Muscle layer of duodenum (tissue), 2 donors: ENCODE results near the gene SFTA2.
"Not testable (repeated sequence)": the region's sequence is repeated elsewhere in the genome, so short reads cannot be mapped to it uniquely, and the experiment has no call there.

Source experiments
- H3K27ac ChIP-seq: one replicate; pipeline ENCODE4 v1.7.0; 2013; ENCODE audit warnings: mild to moderate bottlenecking, low read length
- H3K27me3 ChIP-seq: one replicate; pipeline ENCODE4 v1.7.0; 2013; ENCODE audit warnings: low read depth, mild to moderate bottlenecking, control low read depth, low read length
- H3K36me3 ChIP-seq, 2 donors: one replicate each; pipeline ENCODE4 v1.7.0; 2013; ENCODE audit warnings: low read length in 2 of 2, control low read depth in 1 of 2, mild to moderate bottlenecking in 1 of 2; ENCODE audit not compliant: insufficient read depth in 2 of 2, control insufficient read depth in 1 of 2
- H3K4me1 ChIP-seq, 2 donors: one replicate each; pipeline ENCODE4 v1.7.0; 2013; ENCODE audit warnings: low read length in 2 of 2, mild to moderate bottlenecking in 2 of 2, control low read depth in 1 of 2, moderate library complexity in 1 of 2; ENCODE audit not compliant: insufficient read depth in 2 of 2, control insufficient read depth in 1 of 2
- H3K4me3 ChIP-seq, 2 donors: one replicate each; pipeline ENCODE4 v1.7.0; 2013; ENCODE audit warnings: low read length in 2 of 2, low read depth in 1 of 2, mild to moderate bottlenecking in 1 of 2
- H3K9me3 ChIP-seq, 2 donors: one replicate each; pipeline ENCODE4 v1.7.0; 2013; ENCODE audit warnings: low read length in 2 of 2, control low read depth in 1 of 2, mild to moderate bottlenecking in 1 of 2; ENCODE audit not compliant: control insufficient read depth in 1 of 2
- donor health status: healthy.

The SFTA2 gene

DNA sequence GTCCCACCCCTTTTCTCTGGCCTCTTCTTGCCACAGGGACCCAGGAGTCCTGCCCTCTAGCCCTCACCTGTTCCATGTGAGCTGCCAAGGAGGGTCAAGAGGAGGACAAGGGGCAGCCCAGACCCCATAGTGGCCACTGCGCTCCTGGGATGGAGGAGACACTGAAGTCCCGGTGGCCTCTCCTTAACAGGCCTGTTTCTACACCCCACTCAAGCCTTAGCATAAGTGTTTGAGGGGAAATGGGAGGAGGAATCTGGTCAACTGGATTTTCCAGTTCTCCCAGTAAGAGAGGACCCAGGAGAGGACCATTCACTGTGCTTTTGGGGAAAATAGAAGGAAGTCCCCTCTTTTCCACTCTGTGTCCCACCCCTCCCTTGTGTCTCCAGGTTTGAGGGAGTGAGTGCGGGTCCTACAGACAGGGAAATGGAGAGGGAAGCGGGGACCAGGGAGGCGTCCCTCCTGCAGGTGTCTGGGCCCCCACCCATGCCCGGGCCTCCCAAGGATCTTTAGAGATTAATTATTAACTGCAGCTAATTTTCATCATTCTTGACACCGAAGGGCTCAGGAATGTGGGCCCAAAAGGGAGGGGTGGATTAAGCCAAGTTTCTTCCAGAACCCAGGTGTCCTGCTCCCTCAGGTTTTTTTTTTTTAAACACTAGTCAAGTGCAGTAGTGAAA, at the start of gene SFTA2:
Gene SFTA2, minus strand, starts transcription at position 202 of the 677 bp plus-strand sequence. Its CDS starts 74 bp downstream, at position 128.
- no peaks in the 10 kb centered on the region for H3K27me3 ChIP-seq
- peaks cover 0 to 10% of the 10 kb centered on the region in 2 donors for H3K9me3 ChIP-seq
- no peaks in the 10 kb centered on the region for H3K36me3 ChIP-seq
- H3K4me1 ChIP-seq, result no peaks in the 10 kb centered on the region
- H3K27ac ChIP-seq, result no peak within 1 kb of the TSS
- no peak within 1 kb of the TSS for H3K4me3 ChIP-seq

- peaks cover 0 to 5% of the 10 kb centered on the region in 2 donors for H3K4me1 ChIP-seq
Observed at GRCh38 chr6:30979690-30980089, 47.7 kb upstream of the SFTA2 start.

GRCh38 chr6:30979141-30979540, 47.2 kb upstream of the SFTA2 start:
- H3K4me1 ChIP-seq, result peaks cover 0 to 5% of the 10 kb centered on the region in 2 donors
- no peaks in the 10 kb centered on the region for H3K27me3 ChIP-seq
- H3K9me3 ChIP-seq, result no peaks in the 10 kb centered on the region
- H3K36me3 ChIP-seq, result no peaks in the 10 kb centered on the region
- no peak overlapping the region for H3K27ac ChIP-seq
- H3K4me3 ChIP-seq, result no peak overlapping the region

More at GRCh38 chr6:30979690-30980089, 47.7 kb upstream of the SFTA2 start:
- Histone ChIP-seq H3K4me3 (no peak overlapping the region), H3K27ac (no peak overlapping the region), H3K27me3 (no peaks in the 10 kb centered on the region), H3K9me3 (no peaks in the 10 kb centered on the region), H3K36me3 (no peaks in the 10 kb centered on the region)

GRCh38 chr6:30974490-30975252, 42.7 kb upstream of the SFTA2 start:
- Histone ChIP-seq H3K4me1 (no peaks in the 10 kb centered on the region), H3K27me3 (no peaks in the 10 kb centered on the region), H3K4me3 (no peak overlapping the region), H3K27ac (no peak overlapping the region), H3K36me3 (no peaks in the 10 kb centered on the region), H3K9me3 (no peaks in the 10 kb centered on the region)

- Histone ChIP-seq H3K9me3 (no peaks in the 10 kb centered on the region), H3K4me3 (no peak overlapping the region), H3K4me1 (no peaks in the 10 kb centered on the region), H3K27ac (no peak overlapping the region), H3K36me3 (no peaks in the 10 kb centered on the region), H3K27me3 (no peaks in the 10 kb centered on the region)
Observed at GRCh38 chr6:30972816-30973215, 40.8 kb upstream of the SFTA2 start.

DNA sequence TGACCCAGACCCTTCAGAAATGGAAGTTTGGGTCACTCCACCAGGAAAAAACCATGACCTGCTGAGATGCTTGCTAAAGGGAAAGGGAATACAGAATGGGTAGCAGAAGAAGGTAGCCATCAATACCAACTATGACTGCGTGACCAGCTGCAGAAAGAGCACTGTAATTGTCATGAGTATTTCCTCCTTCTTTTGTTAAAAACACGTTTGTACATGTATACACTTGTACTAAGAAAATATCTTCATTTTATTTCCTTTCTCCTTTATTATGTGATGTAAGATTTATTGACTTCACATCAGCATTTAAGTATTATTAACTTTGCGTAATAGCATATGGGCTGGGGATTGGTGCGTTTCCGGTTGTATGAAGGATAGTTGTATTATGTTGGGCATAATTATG, 39.0 kb upstream of the SFTA2 start:
- Histone ChIP-seq H3K9me3 (no peaks in the 10 kb centered on the region), H3K27ac (no peak overlapping the region), H3K4me1 (no peaks in the 10 kb centered on the region), H3K27me3 (no peaks in the 10 kb centered on the region), H3K4me3 (no peak overlapping the region), H3K36me3 (no peaks in the 10 kb centered on the region)

DNA sequence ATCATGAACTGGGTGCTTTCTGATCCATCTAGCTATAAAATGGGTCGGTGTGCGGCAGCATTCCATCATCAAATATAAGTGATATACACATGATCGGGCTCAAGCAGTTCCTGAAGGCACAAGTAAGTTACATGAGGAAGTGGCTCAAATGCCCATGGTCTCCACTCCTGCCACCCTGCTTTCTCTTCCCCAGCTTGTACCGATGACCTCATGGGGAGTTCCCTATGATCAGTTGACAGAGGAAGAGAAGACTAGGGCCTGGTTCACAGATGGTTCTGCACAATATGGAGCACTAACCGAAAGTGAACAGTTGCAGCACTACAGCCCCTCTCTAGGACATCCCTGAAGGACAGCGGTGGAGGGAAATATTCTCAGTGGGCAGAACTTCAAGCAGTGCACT, 37.2 kb upstream of the SFTA2 start:
- not testable (repeated sequence) for H3K27ac ChIP-seq, H3K9me3 ChIP-seq, H3K36me3 ChIP-seq

DNA sequence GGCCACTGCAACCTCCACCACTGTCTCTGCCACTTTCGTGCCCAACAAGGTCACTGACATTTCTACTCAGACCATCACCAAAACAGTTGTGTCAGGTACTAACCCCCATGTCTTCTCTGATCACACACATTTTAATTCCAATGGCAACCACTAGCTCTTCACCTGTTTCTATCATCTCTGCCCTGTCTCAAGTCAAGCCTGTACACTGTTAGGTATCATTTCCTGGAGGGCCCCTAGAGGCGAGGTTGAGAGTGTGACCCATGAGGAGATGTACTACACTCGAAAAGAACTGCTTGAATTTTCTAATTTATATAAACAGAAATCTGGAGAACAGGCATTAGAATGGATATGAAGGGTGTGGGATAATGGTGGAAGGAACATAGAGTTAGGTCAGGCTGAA, 34.2 kb upstream of the SFTA2 start:
- no peaks in the 10 kb centered on the region for H3K27me3 ChIP-seq
- H3K9me3 ChIP-seq, result no peaks in the 10 kb centered on the region
- no peak overlapping the region for H3K4me3 ChIP-seq
- H3K36me3 ChIP-seq, result no peaks in the 10 kb centered on the region
- no peak overlapping the region for H3K27ac ChIP-seq
- no peaks in the 10 kb centered on the region for H3K4me1 ChIP-seq

More for the DNA sequence above, 37.2 kb upstream of the SFTA2 start:
- H3K4me1 ChIP-seq, H3K4me3 ChIP-seq, H3K27me3 ChIP-seq: not testable (repeated sequence)

GRCh38 chr6:30965140-30965601, 33.2 kb upstream of the SFTA2 start:
- Histone ChIP-seq H3K27ac (no peak overlapping the region), H3K9me3 (no peaks in the 10 kb centered on the region), H3K27me3 (no peaks in the 10 kb centered on the region), H3K36me3 (no peaks in the 10 kb centered on the region), H3K4me3 (no peak overlapping the region), H3K4me1 (no peaks in the 10 kb centered on the region)

GRCh38 chr6:30964075-30964474, 32.1 kb upstream of the SFTA2 start:
- H3K36me3 ChIP-seq, result no peaks in the 10 kb centered on the region
- no peak overlapping the region for H3K4me3 ChIP-seq
- H3K4me1 ChIP-seq, result no peaks in the 10 kb centered on the region
- no peaks in the 10 kb centered on the region for H3K9me3 ChIP-seq
- H3K27ac ChIP-seq, result no peak overlapping the region
- no peaks in the 10 kb centered on the region for H3K27me3 ChIP-seq

DNA sequence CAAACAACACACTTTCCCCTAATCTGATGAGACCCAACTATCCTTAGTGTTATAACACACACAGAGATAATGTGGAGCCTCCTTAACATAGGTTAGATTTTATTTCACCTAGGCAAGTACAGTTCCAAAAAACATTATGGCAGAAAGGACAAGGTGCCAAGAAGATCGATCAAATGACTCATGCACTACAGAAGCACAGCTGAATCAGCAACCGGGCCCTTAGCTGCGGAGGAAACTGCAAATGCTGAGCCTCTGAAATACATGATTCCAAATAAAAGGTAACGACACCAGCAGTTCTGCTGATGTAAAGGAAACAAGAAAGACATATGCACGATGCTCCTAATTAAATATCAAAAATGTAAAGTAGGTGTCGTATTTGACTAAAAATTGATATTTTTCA, 31.7 kb upstream of the SFTA2 start:
- no peak overlapping the region for H3K27ac ChIP-seq

More for the DNA sequence above, 31.7 kb upstream of the SFTA2 start:
- no peak overlapping the region for H3K4me3 ChIP-seq
- H3K27me3 ChIP-seq, result no peaks in the 10 kb centered on the region
- H3K4me1 ChIP-seq, result no peaks in the 10 kb centered on the region
- no peaks in the 10 kb centered on the region for H3K36me3 ChIP-seq
- no peaks in the 10 kb centered on the region for H3K9me3 ChIP-seq
